T-helper 17 cell (primary cell): ENCODE results near the gene NKAIN4. TPM values are rescaled to one million over a fixed set of nuclear protein-coding genes. Genes with fewer than 3 reads are reported as not detected.

Experiments used
- ATAC-seq: fragments of 150-1000 bp; cut with Tn5 transposase; 2 replicates; pipeline ENCODE4 v1.10.0; 2021; ENCODE audit warnings: mild to moderate bottlenecking, moderate library complexity
- DNase-seq, 3 donors: peaks; one replicate each; pipeline versions ENCODE4 v3.0.0 to v3.0.0-alpha.2; 2020 to 2021
- H3K9me3 ChIP-seq: one replicate; pipeline ENCODE4 v1.7.0; 2013; ENCODE audit warnings: low read length, mild to moderate bottlenecking; ENCODE audit not compliant: control insufficient read depth, poor library complexity, severe bottlenecking
- H3K27ac Mint-ChIP-seq: one replicate; pipeline ENCODE4 v1.8.0; 2022; ENCODE audit warnings: mild to moderate bottlenecking, moderate library complexity, mixed read lengths
- H3K27me3 Mint-ChIP-seq: one replicate; pipeline ENCODE4 v1.8.0; 2022; ENCODE audit warnings: mixed read lengths
- H3K36me3 Mint-ChIP-seq: one replicate; pipeline ENCODE4 v1.8.0; 2022; ENCODE audit warnings: low read depth, mixed read lengths
- H3K4me1 Mint-ChIP-seq: one replicate; pipeline ENCODE4 v1.8.0; 2022; ENCODE audit warnings: mild to moderate bottlenecking, mixed read lengths
- H3K4me3 Mint-ChIP-seq: one replicate; pipeline ENCODE4 v1.8.0; 2022; ENCODE audit warnings: mild to moderate bottlenecking, moderate library complexity, mixed read lengths
- total RNA-seq, 4 donors: library from RNA in 2 of 4; stranded (reverse) in 2 of 4; gene quantifications; one replicate each; pipeline ENCODE4 v1.2.3 and lab custom pipeline; 2022 to 2026

The NKAIN4 gene
- not detected for total RNA-seq
- 0 reads per million in 2 donors for total RNA-seq (lab: John Stamatoyannopoulos, UW)

DNA sequence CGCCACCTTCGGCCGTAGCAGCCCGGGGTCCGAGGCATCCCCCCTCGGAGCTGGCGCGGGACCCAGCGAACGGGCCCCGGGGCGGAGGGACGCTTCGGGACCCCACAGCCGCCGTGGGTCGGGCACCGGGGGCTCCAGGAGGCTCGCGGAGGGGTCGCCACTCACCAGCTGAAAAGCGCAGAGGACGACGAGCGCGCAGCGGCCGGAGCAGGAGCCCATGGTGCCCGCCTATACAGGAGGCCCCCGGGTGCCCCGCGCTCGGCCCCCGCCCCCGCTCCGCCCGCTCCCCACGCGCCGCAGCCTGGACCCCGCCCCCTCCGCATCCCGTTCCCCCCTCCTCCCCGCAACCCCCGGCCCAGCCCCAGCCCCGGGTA, at the start of gene NKAIN4:
NKAIN4 (minus strand) TSS at position 232 of the 374 bp plus-strand sequence; CDS start at position 219, 13 bp downstream.
- no peak within 1 kb of the TSS for H3K27ac Mint-ChIP-seq
- DNase-seq (no peak), ATAC-seq (no peak)
- peaks cover 4% of the 10 kb centered on the region for H3K36me3 Mint-ChIP-seq
- no peaks in the 10 kb centered on the region for H3K9me3 ChIP-seq
- H3K4me1 Mint-ChIP-seq = peaks cover 10% of the 10 kb centered on the region
- peak within 1 kb of the TSS; percentile 74 for H3K4me3 Mint-ChIP-seq
- peaks cover 74% of the 10 kb centered on the region for H3K27me3 Mint-ChIP-seq

DNA sequence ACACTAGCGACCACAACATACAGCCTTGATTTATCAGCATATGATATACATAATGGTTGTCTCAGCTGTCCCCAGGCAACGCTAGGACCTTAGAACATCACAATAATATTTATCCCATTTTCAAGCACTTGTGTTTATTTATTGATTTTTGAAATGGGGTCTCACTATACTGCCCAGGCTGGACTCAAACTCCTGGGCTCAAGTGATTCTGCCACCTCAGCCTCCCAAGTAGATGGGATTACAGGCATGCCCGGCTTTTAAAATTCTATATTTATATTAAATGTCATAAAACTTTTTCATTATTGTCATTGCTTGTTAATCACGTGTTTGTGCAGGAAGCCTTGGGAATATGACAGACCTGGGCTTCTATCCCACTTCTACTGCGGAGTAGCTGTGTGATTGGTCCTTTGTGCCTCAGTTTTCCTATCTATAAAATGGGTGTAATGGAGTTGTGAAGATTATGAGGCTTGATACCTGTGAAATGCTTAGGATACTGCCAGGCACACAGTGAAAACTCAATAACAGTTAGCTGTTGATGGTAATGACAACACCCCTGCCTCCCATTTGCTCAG, 48.9 kb upstream of the NKAIN4 start:
- DNase-seq = no peak
- peaks cover 2% of the 10 kb centered on the region for H3K36me3 Mint-ChIP-seq
- H3K9me3 ChIP-seq = peaks cover 2% of the 10 kb centered on the region
- ATAC-seq = no peak
- no peaks in the 10 kb centered on the region for H3K4me1 Mint-ChIP-seq
- peaks cover 16% of the 10 kb centered on the region for H3K27me3 Mint-ChIP-seq
- no peak overlapping the region for H3K27ac Mint-ChIP-seq
- no peak overlapping the region for H3K4me3 Mint-ChIP-seq

DNA sequence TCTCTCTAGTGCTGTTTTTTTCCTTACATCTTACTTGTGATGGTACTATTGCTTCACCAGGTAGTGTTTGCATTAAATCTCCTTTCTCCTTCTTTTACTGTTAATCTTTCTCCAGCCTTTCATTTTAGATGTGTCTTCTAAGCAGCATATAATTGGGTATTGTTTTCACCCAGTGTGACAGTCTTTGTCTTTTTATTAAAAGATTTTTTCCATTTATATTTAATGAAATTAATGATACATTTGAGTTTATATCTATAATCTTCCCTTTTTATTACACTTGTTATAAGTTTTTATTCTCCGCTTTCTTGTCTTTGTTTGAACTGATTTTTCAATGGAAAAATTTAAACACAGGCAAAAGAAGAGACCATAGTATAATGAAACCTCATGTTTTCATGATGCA, 47.4 kb upstream of the NKAIN4 start:
- peaks cover 2% of the 10 kb centered on the region for H3K9me3 ChIP-seq
- peaks cover 16% of the 10 kb centered on the region for H3K27me3 Mint-ChIP-seq
- H3K4me3 Mint-ChIP-seq = no peak overlapping the region
- no peaks in the 10 kb centered on the region for H3K4me1 Mint-ChIP-seq
- no peak for ATAC-seq
- H3K36me3 Mint-ChIP-seq = peaks cover 2% of the 10 kb centered on the region
- DNase-seq = no peak
- no peak overlapping the region for H3K27ac Mint-ChIP-seq

DNA sequence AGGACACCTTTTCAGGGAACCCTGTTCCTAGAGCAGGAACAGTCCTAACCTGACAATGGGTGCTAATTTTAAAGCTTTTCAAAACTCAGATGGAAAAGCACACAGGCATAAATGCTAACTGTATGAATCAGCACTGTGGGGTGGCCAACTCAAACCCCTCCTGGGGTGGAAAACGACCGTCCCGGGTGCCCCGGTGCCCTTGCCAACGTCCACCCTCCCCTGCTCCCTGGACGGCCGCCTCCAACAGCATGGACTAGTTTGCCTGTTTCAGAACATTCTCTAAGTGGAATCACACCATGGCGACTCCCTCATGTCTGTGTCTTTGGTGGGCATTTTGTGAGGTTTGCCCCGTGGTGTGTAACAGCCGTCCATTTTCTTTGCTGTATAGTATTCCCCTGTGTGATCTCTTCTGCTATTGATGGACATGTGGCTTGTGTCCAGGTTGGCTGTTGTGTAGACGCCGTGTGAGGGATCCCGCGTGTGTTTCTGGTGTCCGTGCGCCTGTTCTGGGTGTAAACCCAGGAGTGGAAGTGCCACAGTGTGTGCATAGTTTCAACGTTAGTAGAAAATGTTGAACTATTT, 44.6 kb upstream of the NKAIN4 start:
- Mint-ChIP-seq H3K4me3 (no peak overlapping the region), H3K27ac (no peak overlapping the region), H3K4me1 (peaks cover 6% of the 10 kb centered on the region), H3K36me3 (peaks cover 2% of the 10 kb centered on the region), H3K27me3 (peaks cover 16% of the 10 kb centered on the region)
- H3K9me3 ChIP-seq = peaks cover 2% of the 10 kb centered on the region
- ATAC-seq = no peak
- no peak for DNase-seq

DNA sequence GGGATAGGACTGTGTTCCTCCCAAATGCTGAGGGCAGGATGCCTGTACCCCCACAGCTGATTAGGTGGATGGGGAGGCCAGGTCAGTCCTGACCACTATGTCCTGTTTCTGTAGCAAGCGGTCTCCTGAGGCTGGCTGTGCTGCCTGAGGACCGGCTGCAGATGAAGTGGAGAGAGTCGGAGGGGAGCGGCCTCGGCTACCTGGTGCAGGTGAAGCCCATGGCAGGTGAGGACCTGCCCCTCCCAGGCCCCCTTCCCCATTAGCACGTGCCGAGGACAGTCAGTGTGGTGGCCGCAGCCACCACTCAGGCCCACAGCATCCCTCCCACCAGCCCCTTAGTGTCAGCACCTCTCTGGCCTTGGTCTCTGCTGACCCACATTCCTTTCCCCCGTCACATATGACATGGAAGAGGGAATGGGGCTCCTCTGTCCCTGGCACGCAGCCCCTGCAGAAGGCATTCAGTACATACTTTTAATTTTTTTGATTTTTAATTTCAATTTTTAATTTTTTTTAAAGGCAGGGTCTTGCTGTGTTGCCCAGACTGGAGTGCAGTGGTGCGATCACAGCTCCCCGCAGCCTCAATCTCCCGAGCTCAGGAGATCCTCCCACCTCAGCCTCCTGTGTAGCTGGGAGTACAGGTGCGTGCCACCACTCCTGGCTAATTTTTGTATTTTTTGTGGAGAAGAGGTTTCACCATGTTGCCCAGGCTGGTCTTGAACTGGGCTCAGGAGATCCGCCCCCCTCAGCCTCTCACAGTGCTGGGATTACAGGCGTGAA, 43.7 kb upstream of the NKAIN4 start:
- H3K27ac Mint-ChIP-seq = no peak overlapping the region
- no peak for ATAC-seq
- H3K4me1 Mint-ChIP-seq = peaks cover 6% of the 10 kb centered on the region
- H3K36me3 Mint-ChIP-seq = peaks cover 2% of the 10 kb centered on the region
- no peak overlapping the region for H3K4me3 Mint-ChIP-seq
- peaks cover 16% of the 10 kb centered on the region for H3K27me3 Mint-ChIP-seq
- peaks cover 2% of the 10 kb centered on the region for H3K9me3 ChIP-seq
- DNase-seq = no peak

DNA sequence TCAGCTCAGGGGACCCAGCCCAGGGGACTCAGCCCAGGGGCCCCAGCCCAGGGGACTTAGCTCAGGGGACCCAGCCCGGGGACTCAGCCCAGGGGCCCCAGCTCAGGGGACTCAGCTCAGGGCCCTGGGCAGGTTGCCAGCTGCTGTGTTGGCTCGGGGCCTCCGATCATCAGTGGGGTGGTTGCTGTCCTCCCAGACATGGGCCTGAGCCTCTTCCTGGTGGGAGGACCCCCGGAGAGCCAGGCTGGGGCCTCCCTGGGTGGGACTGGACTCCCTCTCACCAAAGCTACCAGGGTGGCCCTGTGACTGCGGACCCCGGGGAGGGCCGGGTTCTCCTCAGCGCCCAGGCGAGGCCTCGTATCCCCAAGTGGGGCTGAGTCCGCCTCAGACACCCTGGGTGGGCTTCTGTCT, 43.1 kb upstream of the NKAIN4 start:
- DNase-seq = no peak

DNA sequence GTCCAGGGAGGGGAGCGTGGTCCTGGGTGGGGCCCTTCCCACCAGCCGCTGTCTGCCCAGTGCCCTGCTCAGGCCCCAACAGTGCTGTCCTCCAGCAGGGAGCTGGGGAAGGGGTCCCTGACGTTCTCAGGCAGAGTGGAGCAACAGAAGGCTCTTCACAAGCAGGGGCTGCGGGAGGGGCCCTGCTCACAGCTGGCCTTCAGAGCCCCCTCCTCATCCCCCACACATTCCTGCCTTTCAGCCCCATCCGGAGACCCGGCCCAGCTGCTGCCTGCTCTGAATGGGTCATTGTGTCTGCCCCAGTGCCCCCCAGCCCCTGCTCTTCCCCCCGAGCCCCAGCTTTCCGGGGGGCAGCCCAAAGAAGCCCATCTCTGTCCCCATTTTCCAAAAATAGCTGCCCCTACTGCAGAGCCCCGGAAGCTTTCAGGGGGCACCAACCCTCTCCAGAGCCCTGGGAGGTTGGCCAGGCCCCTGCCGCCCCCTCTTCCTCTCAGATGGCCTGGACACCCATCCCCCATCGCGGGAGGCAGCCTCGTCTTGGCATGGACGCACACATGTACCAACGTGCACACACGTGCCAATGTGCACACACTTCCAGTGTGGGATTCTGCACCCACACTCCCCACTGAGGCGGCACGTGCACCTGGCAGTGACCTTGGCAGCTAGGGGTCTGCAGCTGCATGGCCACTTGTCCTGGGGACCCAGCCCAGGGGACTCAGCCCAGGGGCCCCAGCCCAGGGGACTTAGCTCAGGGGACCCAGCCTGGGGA, 42.5 kb upstream of the NKAIN4 start:
- Mint-ChIP-seq H3K27ac (no peak overlapping the region), H3K4me3 (no peak overlapping the region), H3K4me1 (peaks cover 6% of the 10 kb centered on the region), H3K27me3 (peaks cover 10% of the 10 kb centered on the region), H3K36me3 (peaks cover 2% of the 10 kb centered on the region)
- H3K9me3 ChIP-seq = no peaks in the 10 kb centered on the region
- ATAC-seq (no peak), DNase-seq (no peak)

More for the DNA sequence above, 43.1 kb upstream of the NKAIN4 start:
- no peak overlapping the region for H3K4me3 Mint-ChIP-seq
- peaks cover 10% of the 10 kb centered on the region for H3K27me3 Mint-ChIP-seq
- peaks cover 6% of the 10 kb centered on the region for H3K4me1 Mint-ChIP-seq
- no peak for ATAC-seq
- H3K9me3 ChIP-seq = peaks cover 2% of the 10 kb centered on the region
- no peak overlapping the region for H3K27ac Mint-ChIP-seq
- peaks cover 2% of the 10 kb centered on the region for H3K36me3 Mint-ChIP-seq

DNA sequence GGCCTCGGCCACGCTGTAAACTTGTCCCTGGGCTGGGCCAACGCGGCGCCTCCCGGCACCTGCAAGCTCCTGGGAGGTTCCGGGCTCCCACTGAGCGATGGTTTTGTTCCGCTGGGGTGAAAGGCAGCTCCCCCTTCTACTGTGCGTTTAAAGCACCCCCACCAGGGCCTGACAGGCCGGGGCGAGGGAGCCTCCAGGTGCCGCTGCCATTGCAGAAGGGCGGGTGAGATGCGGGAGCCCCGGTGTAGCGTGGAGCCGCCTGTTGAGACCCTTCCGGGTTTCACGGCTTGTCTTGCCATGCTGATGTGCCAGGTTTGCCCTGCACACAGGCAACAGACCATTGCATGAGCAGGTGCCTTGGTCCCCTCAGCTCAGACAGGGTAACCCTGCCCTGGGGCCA, 41.6 kb upstream of the NKAIN4 start:
- DNase-seq (no peak), ATAC-seq (peak; percentile 26)
- no peaks in the 10 kb centered on the region for H3K9me3 ChIP-seq
- no peaks in the 10 kb centered on the region for H3K36me3 Mint-ChIP-seq
- peaks cover 9% of the 10 kb centered on the region for H3K27me3 Mint-ChIP-seq
- peaks cover 6% of the 10 kb centered on the region for H3K4me1 Mint-ChIP-seq
- H3K27ac Mint-ChIP-seq = peak overlapping the region; percentile 56
- peak overlapping the region; percentile 70 for H3K4me3 Mint-ChIP-seq

DNA sequence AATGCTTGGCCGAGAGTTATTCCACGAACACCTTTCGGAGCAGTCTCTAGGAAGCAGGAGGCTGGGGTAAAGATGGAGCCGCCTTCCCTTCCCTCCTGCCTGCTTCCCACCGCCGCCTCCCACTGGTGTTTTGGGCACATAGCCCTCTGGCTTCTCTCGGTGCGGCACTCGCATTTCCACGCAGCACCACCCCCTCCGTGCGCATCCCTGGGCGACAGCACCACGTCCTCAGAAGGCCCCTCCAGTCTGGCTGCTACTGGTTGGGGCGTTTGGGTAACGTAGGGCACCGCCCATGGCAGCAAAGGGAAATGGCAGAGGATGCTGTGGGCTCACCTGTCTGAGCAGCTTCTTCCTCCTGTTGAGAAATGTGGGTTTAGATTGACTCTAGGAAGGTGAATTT, 41.2 kb upstream of the NKAIN4 start:
- Mint-ChIP-seq H3K36me3 (no peaks in the 10 kb centered on the region), H3K27me3 (peaks cover 4% of the 10 kb centered on the region), H3K4me3 (peak overlapping the region; percentile 70), H3K4me1 (peaks cover 6% of the 10 kb centered on the region), H3K27ac (peak overlapping the region; percentile 56)
- H3K9me3 ChIP-seq = no peaks in the 10 kb centered on the region
- DNase-seq (no peak), ATAC-seq (peak; percentile 66)

DNA sequence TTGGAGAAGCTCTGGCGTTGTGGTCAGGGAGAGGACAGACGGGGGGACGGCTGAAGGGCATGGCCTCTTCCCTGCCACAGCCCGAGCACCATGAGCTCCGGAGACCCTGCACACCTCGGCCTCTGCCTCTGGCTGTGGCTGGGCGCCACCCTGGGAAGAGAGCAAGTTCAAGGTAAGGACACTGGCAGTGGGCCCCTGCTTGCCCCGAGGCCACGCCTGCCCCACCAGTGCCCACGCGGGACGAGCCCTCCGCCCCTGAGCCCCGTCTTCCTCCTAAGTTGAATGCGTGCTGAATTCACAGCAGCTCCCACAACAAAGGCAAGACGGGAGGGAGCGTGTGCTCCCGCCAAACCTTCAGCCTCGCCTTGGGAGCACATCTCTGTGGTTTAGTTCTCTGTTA, 40.8 kb upstream of the NKAIN4 start:
- peaks cover 6% of the 10 kb centered on the region for H3K4me1 Mint-ChIP-seq
- no peaks in the 10 kb centered on the region for H3K36me3 Mint-ChIP-seq
- peak overlapping the region; percentile 70 for H3K4me3 Mint-ChIP-seq
- ATAC-seq (no peak), DNase-seq (no peak)
- no peaks in the 10 kb centered on the region for H3K9me3 ChIP-seq
- peaks cover under 1% of the 10 kb centered on the region for H3K27me3 Mint-ChIP-seq
- peak overlapping the region; percentile 56 for H3K27ac Mint-ChIP-seq

DNA sequence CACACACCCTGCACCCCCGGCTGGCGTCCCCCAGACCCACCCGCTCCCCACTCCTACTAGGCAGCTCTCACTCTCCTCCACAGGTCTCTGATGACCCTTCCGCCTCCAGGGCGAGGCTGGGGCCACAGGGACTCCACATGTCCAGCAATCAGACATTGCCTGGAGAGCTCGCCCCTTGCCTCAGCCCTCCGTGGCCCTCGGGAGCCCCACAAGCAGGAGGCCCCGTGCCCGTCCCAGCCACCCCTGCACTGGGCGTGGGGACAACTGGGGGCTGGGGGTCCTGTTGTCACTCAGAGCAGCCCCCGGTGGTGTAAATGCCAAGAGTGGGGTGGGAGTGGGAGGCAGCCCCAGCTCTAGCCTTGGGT, 40.3 kb upstream of the NKAIN4 start:
- no peaks in the 10 kb centered on the region for H3K36me3 Mint-ChIP-seq
- DNase-seq (no peak), ATAC-seq (no peak)
- peaks cover 6% of the 10 kb centered on the region for H3K4me1 Mint-ChIP-seq
- H3K4me3 Mint-ChIP-seq = peak overlapping the region; percentile 36
- H3K27me3 Mint-ChIP-seq = no peaks in the 10 kb centered on the region
- H3K27ac Mint-ChIP-seq = no peak overlapping the region
- no peaks in the 10 kb centered on the region for H3K9me3 ChIP-seq

DNA sequence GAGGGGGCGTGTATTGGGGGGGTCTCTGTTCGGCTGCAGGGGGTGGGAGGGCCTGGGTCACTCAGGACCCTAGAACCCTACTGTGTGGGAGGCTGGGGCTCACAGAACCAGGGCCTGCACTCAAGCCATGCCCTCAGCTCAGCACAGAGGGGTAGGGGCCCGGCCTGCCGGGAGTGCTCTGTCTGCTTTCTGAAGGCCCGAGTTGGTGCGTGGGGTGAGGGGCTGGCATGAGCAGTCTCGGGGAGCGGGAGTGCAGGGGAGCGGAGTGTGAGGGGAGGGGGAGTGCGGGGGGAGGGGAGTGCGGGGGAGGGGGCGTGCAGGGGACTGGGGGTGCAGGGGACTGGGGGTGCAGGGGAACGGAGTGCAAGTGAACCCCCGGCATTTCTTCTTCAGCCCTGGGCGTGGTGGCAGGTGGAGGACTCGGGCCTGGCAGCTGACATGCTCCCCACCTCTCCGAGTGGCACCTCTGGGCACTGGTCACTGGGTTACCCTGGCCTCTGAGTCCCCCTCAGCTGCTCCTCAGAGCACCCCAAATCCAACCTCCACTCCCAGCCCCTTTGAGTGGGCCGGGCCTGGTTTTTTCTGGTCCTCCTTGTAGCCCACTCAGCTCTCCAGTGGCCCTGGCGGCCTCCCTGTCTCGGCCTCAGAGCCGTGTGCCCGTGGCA, 39.7 kb upstream of the NKAIN4 start:
- no peak overlapping the region for H3K27ac Mint-ChIP-seq
- H3K9me3 ChIP-seq = no peaks in the 10 kb centered on the region
- H3K27me3 Mint-ChIP-seq = no peaks in the 10 kb centered on the region
- H3K4me1 Mint-ChIP-seq = peaks cover 6% of the 10 kb centered on the region
- no peak for ATAC-seq
- DNase-seq = no peak
- no peak overlapping the region for H3K4me3 Mint-ChIP-seq
- H3K36me3 Mint-ChIP-seq = no peaks in the 10 kb centered on the region

DNA sequence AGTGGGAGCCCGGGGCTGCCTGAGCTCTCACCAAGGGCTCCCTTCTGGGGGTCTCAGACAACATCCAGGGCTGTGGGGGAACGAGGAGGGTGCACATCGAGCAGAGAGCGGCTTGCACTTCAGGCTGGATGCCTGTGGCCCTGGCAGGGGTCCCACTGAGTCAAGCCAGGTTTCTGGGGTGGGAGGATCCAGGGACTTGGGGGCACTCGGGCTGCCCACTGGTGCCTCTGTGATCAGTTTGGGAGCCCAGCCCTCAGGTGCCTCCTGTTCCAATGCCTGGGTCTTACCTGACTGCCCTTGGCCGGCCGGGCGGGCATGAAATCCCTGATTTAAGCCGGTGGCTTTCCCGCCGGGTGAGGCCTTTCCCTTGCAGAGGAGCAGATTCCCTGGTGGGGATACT, 39.2 kb upstream of the NKAIN4 start:
- peaks cover 3% of the 10 kb centered on the region for H3K36me3 Mint-ChIP-seq
- peaks cover 10% of the 10 kb centered on the region for H3K4me1 Mint-ChIP-seq
- no peaks in the 10 kb centered on the region for H3K9me3 ChIP-seq
- no peak overlapping the region for H3K27ac Mint-ChIP-seq
- no peak for ATAC-seq
- H3K4me3 Mint-ChIP-seq = no peak overlapping the region
- no peaks in the 10 kb centered on the region for H3K27me3 Mint-ChIP-seq
- no peak for DNase-seq
